Measurements from ENCODE around the gene UBL5. TPM values are rescaled to one million over a fixed set of nuclear protein-coding genes. Genes with fewer than 3 reads are reported as not detected.

UBL5 gene
- polyA plus RNA-seq, 1 donor from 2014 or later = 1,364 TPM

DNA sequence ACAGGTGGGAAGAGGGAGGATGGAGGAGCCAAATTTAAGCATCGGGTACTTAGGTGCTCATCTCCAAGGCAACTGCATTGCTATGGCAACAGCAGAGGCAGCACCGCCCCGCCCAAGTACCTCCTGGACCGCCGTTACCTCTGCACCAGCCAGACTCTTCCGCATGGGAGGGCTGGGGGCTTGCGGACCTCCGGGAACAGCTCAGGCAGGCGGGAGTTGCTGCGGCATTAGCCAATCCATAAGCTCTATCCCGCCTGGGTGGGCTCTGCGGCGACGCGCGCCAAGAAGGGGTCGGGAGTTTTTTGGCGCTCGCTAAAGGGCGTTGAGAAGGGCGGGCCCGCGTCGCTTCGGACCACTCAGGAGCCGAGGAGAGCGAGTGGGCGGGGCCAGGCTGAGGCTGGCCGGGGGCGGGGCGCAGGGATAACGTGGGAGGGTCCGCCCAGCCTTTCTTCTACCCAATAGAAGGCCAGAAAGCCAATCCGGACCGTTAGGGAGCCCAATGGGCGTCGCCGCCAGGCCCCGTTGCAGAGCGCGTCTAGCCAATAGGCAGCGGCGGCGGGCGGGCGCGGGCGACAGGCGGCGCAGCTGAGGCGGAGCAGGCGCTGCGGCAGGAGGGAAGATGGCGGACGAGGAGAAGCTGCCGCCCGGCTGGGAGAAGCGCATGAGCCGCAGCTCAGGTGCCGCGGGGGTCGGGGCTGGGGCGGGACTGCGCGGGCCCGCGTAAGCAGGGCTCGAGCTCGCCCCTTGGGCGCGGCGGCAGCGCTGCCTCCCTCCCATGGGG lies 7.2 kb downstream of the UBL5 start, which contains the start of gene PIN1:
Gene PIN1, plus strand, starts transcription at position 593 of the 781 bp plus-strand sequence. Its CDS starts 27 bp downstream, at position 620.
- TF ChIP-seq TAF1 (IDR thresholded peaks at IDR 0.05; ENCODE audit: low read depth) (peak; percentile 68), RAD21 (conservative IDR thresholded peaks at IDR 0.05) (no peak), EP300 (conservative IDR thresholded peaks at IDR 0.05; ENCODE audit: poor library complexity, severe bottlenecking) (peak; percentile 35), EZH2 (IDR thresholded peaks at IDR 0.05; ENCODE audit: borderline replicate concordance, insufficient read depth, low read length, poor library complexity, severe bottlenecking) (no peak), POLR2AphosphoS5 (IDR thresholded peaks at IDR 0.05) (peak; percentile 86), SMC3 (conservative IDR thresholded peaks at IDR 0.05; ENCODE audit: poor library complexity) (no peak), MXI1 (conservative IDR thresholded peaks at IDR 0.05; ENCODE audit: poor library complexity, severe bottlenecking) (peak; percentile 98)
- TF ChIP-seq, protein P1, sequence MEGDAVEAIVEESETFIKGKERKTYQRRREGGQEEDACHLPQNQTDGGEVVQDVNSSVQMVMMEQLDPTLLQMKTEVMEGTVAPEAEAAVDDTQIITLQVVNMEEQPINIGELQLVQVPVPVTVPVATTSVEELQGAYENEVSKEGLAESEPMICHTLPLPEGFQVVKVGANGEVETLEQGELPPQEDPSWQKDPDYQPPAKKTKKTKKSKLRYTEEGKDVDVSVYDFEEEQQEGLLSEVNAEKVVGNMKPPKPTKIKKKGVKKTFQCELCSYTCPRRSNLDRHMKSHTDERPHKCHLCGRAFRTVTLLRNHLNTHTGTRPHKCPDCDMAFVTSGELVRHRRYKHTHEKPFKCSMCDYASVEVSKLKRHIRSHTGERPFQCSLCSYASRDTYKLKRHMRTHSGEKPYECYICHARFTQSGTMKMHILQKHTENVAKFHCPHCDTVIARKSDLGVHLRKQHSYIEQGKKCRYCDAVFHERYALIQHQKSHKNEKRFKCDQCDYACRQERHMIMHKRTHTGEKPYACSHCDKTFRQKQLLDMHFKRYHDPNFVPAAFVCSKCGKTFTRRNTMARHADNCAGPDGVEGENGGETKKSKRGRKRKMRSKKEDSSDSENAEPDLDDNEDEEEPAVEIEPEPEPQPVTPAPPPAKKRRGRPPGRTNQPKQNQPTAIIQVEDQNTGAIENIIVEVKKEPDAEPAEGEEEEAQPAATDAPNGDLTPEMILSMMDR (IDR thresholded peaks at IDR 0.05; ENCODE audit: poor library complexity, severe bottlenecking) = peak; percentile 91
- TF ChIP-seq, protein P2, sequence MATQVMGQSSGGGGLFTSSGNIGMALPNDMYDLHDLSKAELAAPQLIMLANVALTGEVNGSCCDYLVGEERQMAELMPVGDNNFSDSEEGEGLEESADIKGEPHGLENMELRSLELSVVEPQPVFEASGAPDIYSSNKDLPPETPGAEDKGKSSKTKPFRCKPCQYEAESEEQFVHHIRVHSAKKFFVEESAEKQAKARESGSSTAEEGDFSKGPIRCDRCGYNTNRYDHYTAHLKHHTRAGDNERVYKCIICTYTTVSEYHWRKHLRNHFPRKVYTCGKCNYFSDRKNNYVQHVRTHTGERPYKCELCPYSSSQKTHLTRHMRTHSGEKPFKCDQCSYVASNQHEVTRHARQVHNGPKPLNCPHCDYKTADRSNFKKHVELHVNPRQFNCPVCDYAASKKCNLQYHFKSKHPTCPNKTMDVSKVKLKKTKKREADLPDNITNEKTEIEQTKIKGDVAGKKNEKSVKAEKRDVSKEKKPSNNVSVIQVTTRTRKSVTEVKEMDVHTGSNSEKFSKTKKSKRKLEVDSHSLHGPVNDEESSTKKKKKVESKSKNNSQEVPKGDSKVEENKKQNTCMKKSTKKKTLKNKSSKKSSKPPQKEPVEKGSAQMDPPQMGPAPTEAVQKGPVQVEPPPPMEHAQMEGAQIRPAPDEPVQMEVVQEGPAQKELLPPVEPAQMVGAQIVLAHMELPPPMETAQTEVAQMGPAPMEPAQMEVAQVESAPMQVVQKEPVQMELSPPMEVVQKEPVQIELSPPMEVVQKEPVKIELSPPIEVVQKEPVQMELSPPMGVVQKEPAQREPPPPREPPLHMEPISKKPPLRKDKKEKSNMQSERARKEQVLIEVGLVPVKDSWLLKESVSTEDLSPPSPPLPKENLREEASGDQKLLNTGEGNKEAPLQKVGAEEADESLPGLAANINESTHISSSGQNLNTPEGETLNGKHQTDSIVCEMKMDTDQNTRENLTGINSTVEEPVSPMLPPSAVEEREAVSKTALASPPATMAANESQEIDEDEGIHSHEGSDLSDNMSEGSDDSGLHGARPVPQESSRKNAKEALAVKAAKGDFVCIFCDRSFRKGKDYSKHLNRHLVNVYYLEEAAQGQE (IDR thresholded peaks at IDR 0.05; ENCODE audit: borderline replicate concordance) = no peak
- Histone ChIP-seq H3K4me2 (ENCODE audit: low read length) (peak within 1 kb of the TSS; percentile 51), H4K20me1 (ENCODE audit: insufficient read depth) (no peaks in the 10 kb centered on the region), H3K4me3 (ENCODE audit: low read length) (peak within 1 kb of the TSS; percentile 97), H3K9me3 (ENCODE audit: low read length) (no peaks in the 10 kb centered on the region), H3K9ac (ENCODE audit: low read length) (peak within 1 kb of the TSS; percentile 84), H3K9me2 (ENCODE audit: insufficient read depth, low read length) (no peaks in the 10 kb centered on the region), H3F3A (ENCODE audit: insufficient read depth, low read length, poor library complexity, severe bottlenecking) (no peaks in the 10 kb centered on the region), H3K36me3 (ENCODE audit: insufficient read depth, low read length) (no peaks in the 10 kb centered on the region), H3K27ac (ENCODE audit: low read length) (peak within 1 kb of the TSS; percentile 66), H3K27me3 (ENCODE audit: insufficient read depth, low read depth, low read length) (no peaks in the 10 kb centered on the region), H2AFZ (ENCODE audit: low read depth, low read length) (no peak within 1 kb of the TSS), H3K79me2 (replicated peaks; ENCODE audit: insufficient read depth, low read length) (peaks cover 28% of the 10 kb centered on the region)

DNA sequence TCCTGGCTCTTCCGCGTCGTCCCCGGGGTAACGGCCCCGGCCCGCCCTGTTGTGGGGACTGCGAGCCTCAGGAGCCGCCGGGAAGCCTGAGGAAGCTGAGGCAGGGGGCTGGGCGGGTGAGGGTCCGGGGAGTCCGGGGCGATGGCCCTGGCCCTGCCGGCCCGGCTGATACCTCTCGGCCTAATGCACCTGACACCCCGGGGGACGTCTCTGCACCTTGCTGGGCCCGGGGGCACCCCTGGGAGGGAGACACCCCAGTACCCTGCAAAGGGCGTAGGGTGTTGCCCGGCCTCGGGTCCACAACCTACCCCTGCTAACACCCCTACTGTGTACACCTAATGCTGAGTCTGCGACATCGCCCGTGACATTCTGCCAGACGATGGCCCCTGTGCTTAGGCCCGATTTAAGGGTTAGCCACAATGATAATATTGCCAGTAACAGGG lies 7.8 kb downstream of the UBL5 start:
- H2AFZ ChIP-seq (ENCODE audit: low read depth, low read length) = no peak overlapping the region
- H3K9me2 ChIP-seq (ENCODE audit: insufficient read depth, low read length) = no peaks in the 10 kb centered on the region
- H3K27me3 ChIP-seq (ENCODE audit: insufficient read depth, low read depth, low read length) = no peaks in the 10 kb centered on the region
- peak overlapping the region; percentile 51 for H3K27ac ChIP-seq (ENCODE audit: low read length)
- peak overlapping the region; percentile 51 for H3K4me2 ChIP-seq (ENCODE audit: low read length)
- TF ChIP-seq POLR2AphosphoS5 (IDR thresholded peaks at IDR 0.05) = no peak
- no peak for TF ChIP-seq EZH2 (IDR thresholded peaks at IDR 0.05; ENCODE audit: borderline replicate concordance, insufficient read depth, low read length, poor library complexity, severe bottlenecking)
- TF ChIP-seq, protein P1 (IDR thresholded peaks at IDR 0.05; ENCODE audit: poor library complexity, severe bottlenecking) = no peak
- TF ChIP-seq MXI1 (conservative IDR thresholded peaks at IDR 0.05; ENCODE audit: poor library complexity, severe bottlenecking) = no peak
- H3K4me3 ChIP-seq (ENCODE audit: low read length) = peak overlapping the region; percentile 97
- no peaks in the 10 kb centered on the region for H3F3A ChIP-seq (ENCODE audit: insufficient read depth, low read length, poor library complexity, severe bottlenecking)
- no peaks in the 10 kb centered on the region for H3K36me3 ChIP-seq (ENCODE audit: insufficient read depth, low read length)
- peak overlapping the region; percentile 84 for H3K9ac ChIP-seq (ENCODE audit: low read length)
- H4K20me1 ChIP-seq (ENCODE audit: insufficient read depth) = no peaks in the 10 kb centered on the region
- no peaks in the 10 kb centered on the region for H3K9me3 ChIP-seq (ENCODE audit: low read length)
- H3K79me2 ChIP-seq (replicated peaks; ENCODE audit: insufficient read depth, low read length) = peaks cover 22% of the 10 kb centered on the region
